ENCODE data around the gene YPEL2.

- TF ChIP-seq CTCF (IDR thresholded peaks at IDR 0.05) (no peak), CEBPB (IDR thresholded peaks at IDR 0.05) (no peak), KDM1A (IDR thresholded peaks at IDR 0.05; ENCODE audit: low read depth) (no peak), POLR2A (IDR thresholded peaks at IDR 0.05; ENCODE audit: low read length) (no peak), FOSL2 (IDR thresholded peaks at IDR 0.05) (no peak), FOSL2 (CRISPR knock-in tag; IDR thresholded peaks at IDR 0.05) (no peak), EP300 (IDR thresholded peaks at IDR 0.05) (no peak), POLR2AphosphoS2 (conservative IDR thresholded peaks at IDR 0.05; ENCODE audit: low read length) (no peak)
- TF ChIP-seq, protein P1, sequence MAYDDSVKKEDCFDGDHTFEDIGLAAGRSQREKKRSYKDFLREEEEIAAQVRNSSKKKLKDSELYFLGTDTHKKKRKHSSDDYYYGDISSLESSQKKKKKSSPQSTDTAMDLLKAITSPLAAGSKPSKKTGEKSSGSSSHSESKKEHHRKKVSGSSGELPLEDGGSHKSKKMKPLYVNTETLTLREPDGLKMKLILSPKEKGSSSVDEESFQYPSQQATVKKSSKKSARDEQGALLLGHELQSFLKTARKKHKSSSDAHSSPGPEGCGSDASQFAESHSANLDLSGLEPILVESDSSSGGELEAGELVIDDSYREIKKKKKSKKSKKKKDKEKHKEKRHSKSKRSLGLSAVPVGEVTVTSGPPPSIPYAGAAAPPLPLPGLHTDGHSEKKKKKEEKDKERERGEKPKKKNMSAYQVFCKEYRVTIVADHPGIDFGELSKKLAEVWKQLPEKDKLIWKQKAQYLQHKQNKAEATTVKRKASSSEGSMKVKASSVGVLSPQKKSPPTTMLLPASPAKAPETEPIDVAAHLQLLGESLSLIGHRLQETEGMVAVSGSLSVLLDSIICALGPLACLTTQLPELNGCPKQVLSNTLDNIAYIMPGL (CRISPR knock-in tag; IDR thresholded peaks at IDR 0.05; ENCODE audit: borderline replicate concordance): no peak
- TF ChIP-seq, protein P2, sequence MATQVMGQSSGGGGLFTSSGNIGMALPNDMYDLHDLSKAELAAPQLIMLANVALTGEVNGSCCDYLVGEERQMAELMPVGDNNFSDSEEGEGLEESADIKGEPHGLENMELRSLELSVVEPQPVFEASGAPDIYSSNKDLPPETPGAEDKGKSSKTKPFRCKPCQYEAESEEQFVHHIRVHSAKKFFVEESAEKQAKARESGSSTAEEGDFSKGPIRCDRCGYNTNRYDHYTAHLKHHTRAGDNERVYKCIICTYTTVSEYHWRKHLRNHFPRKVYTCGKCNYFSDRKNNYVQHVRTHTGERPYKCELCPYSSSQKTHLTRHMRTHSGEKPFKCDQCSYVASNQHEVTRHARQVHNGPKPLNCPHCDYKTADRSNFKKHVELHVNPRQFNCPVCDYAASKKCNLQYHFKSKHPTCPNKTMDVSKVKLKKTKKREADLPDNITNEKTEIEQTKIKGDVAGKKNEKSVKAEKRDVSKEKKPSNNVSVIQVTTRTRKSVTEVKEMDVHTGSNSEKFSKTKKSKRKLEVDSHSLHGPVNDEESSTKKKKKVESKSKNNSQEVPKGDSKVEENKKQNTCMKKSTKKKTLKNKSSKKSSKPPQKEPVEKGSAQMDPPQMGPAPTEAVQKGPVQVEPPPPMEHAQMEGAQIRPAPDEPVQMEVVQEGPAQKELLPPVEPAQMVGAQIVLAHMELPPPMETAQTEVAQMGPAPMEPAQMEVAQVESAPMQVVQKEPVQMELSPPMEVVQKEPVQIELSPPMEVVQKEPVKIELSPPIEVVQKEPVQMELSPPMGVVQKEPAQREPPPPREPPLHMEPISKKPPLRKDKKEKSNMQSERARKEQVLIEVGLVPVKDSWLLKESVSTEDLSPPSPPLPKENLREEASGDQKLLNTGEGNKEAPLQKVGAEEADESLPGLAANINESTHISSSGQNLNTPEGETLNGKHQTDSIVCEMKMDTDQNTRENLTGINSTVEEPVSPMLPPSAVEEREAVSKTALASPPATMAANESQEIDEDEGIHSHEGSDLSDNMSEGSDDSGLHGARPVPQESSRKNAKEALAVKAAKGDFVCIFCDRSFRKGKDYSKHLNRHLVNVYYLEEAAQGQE (IDR thresholded peaks at IDR 0.05): no peak
Measured at GRCh38 chr17:59371416-59372100, 40.1 kb downstream of the YPEL2 start.

All from A549 (cell line).